T-helper 2 cell (primary cell): ENCODE results near the gene UBFD1.
"Not testable (repeated sequence)": the region's sequence is repeated elsewhere in the genome, so short reads cannot be mapped to it uniquely, and the experiment has no call there.

ENCODE experiments used
- DNase-seq, 5 experiments: peaks; one replicate each; pipeline versions ENCODE4 v3.0.0 to v3.0.0-alpha.2; 2012 to 2022

Gene UBFD1

GRCh38 chr16:23527961-23528643 lies 29.4 kb upstream of the UBFD1 start:
- no peak for DNase-seq

- no peak for DNase-seq
Measured at GRCh38 chr16:23528644-23529310, 28.8 kb upstream of the UBFD1 start.

GRCh38 chr16:23530062-23530461 lies 27.5 kb upstream of the UBFD1 start:
- DNase-seq = no peak

GRCh38 chr16:23532448-23532847 lies 25.1 kb upstream of the UBFD1 start:
- no peak for DNase-seq

- no peak for DNase-seq
Measured at GRCh38 chr16:23534868-23535860, 22.4 kb upstream of the UBFD1 start.

- DNase-seq = no peak
Measured at GRCh38 chr16:23535901-23536300, 21.6 kb upstream of the UBFD1 start.

- DNase-seq = no peak
Measured at GRCh38 chr16:23537390-23537789, 20.1 kb upstream of the UBFD1 start.

GRCh38 chr16:23538919-23539278 lies 18.6 kb upstream of the UBFD1 start:
- DNase-seq = no peak

GRCh38 chr16:23539984-23540816 lies 17.3 kb upstream of the UBFD1 start:
- no peak for DNase-seq

GRCh38 chr16:23540817-23541178 lies 16.7 kb upstream of the UBFD1 start:
- DNase-seq = not testable (repeated sequence)

GRCh38 chr16:23544436-23544835 lies 13.1 kb upstream of the UBFD1 start:
- no peak for DNase-seq

GRCh38 chr16:23549938-23550337 lies 7.6 kb upstream of the UBFD1 start:
- no peak for DNase-seq

GRCh38 chr16:23552161-23552560 lies 5.4 kb upstream of the UBFD1 start:
- DNase-seq = no peak

GRCh38 chr16:23554536-23554935 lies 3.0 kb upstream of the UBFD1 start:
- DNase-seq = no peak

- DNase-seq = peak in 1 of 5 experiments; percentile 17
Measured at GRCh38 chr16:23557779-23558702, 514 bp downstream of the UBFD1 start.

GRCh38 chr16:23561586-23561985 lies 4.1 kb downstream of the UBFD1 start:
- peak in 1 of 5 experiments; percentile 9 for DNase-seq

GRCh38 chr16:23562505-23562904 lies 5.0 kb downstream of the UBFD1 start:
- no peak for DNase-seq

GRCh38 chr16:23563186-23563585 lies 5.7 kb downstream of the UBFD1 start:
- DNase-seq = no peak

GRCh38 chr16:23564575-23565363 lies 7.2 kb downstream of the UBFD1 start:
- no peak for DNase-seq

- no peak for DNase-seq
Measured at GRCh38 chr16:23566724-23567123, 9.2 kb downstream of the UBFD1 start.

- no peak for DNase-seq
Measured at GRCh38 chr16:23567602-23568001, 10.1 kb downstream of the UBFD1 start.
